HepG2 (cell line): ENCODE results near the gene LOXL3. TPM values are rescaled to one million over a fixed set of nuclear protein-coding genes. Genes with fewer than 3 reads are reported as not detected.
A peak's percentile ranks its signal among the peaks of the same experiment; 100 is the strongest.

ENCODE experiments used
- CENPT ChIP-seq: sonication (generic); formaldehyde crosslinking; IDR thresholded peaks from 2 replicates; pipeline ENCODE4 v1.8.0; 2022; ENCODE audit warnings: low read depth, mild to moderate bottlenecking, moderate library complexity, missing genetic modification reagents
- MEIS2 ChIP-seq: sonication (generic); formaldehyde crosslinking; IDR thresholded peaks from 2 replicates; pipeline ENCODE4 v1.9.0; 2021; ENCODE audit warnings: mild to moderate bottlenecking, missing genetic modification reagents
- NCOR1 ChIP-seq: fragments of 200-600 bp; sonication (generic); IDR thresholded peaks from 2 replicates; pipeline ENCODE4 v1.7.0; 2017; ENCODE audit warnings: antibody characterized with exemption, low read length, borderline replicate concordance
- NR2F2 ChIP-seq: IDR thresholded peaks from 2 replicates; pipeline ENCODE4 v1.6.1; 2012; ENCODE audit warnings: low read depth, inconsistent platforms, borderline replicate concordance
- RCOR2 ChIP-seq: IDR thresholded peaks from 2 replicates; pipeline ENCODE4 v1.6.1; 2016; ENCODE audit warnings: missing biosample characterization, missing genetic modification reagents
- SPEN ChIP-seq: sonication (generic); formaldehyde crosslinking; IDR thresholded peaks from 2 replicates; pipeline ENCODE4 v1.5.1; 2020; ENCODE audit warnings: low read depth, mild to moderate bottlenecking, missing genetic modification reagents
- ZNF124 ChIP-seq: sonication (generic); formaldehyde crosslinking; IDR thresholded peaks from 2 replicates; pipeline ENCODE4 v1.4.0; 2020; ENCODE audit warnings: missing genetic modification reagents
- ZNF230 ChIP-seq: sonication (generic); formaldehyde crosslinking; IDR thresholded peaks from 2 replicates; pipeline ENCODE4 v1.4.0; 2020; ENCODE audit warnings: mild to moderate bottlenecking, missing genetic modification reagents
- polyA plus RNA-seq, 8 experiments: library from polyadenylated mRNA; depleted of rRNA in 3 of 8; stranded (reverse) in 7 of 8; unstranded in 1 of 8; fragments of >200 nt; fragmentation: Illumina TruSeq in 4 of 8; extraction: Trizol in 4 of 8; gene quantifications; 2 replicates each; pipeline versions ENCODE4 v1.2.1 to v1.2.3, GENCODE V29; 2011 to 2016; ENCODE audit warnings: low read depth in 4 of 8, missing spikeins in 1 of 8, mixed read lengths in 1 of 8; ENCODE audit not compliant: insufficient read depth in 1 of 8
- total RNA-seq, 5 experiments: library from RNA; depleted of rRNA; stranded (reverse); fragments of >200 nt; fragmentation: Illumina TruSeq; extraction: Trizol; gene quantifications; 2 replicates each; pipeline ENCODE4 v1.2.3, GENCODE V29; 2016; ENCODE audit warnings: low read depth in 1 of 5
- TF ChIP-seq, protein P1 (sequence below): sonication (generic); formaldehyde crosslinking; IDR thresholded peaks from 2 replicates; pipeline ENCODE4 v1.4.0; 2020; ENCODE audit warnings: missing genetic modification reagents
- TF ChIP-seq, protein P2 (sequence below): fragments of 450-650 bp; IDR thresholded peaks from 2 replicates; pipeline ENCODE4 v1.6.1; 2017
- TF ChIP-seq, protein P3 (sequence below): IDR thresholded peaks from 2 replicates; pipeline ENCODE4 v1.6.1; 2016; ENCODE audit warnings: control low read depth
- TF ChIP-seq, protein P4 (sequence below): IDR thresholded peaks from 2 replicates; pipeline ENCODE4 v1.6.1; 2012; ENCODE audit warnings: low read length, improper control_type of control experiment
- TF ChIP-seq, protein P5 (sequence below): sonication (generic); formaldehyde crosslinking; IDR thresholded peaks from 2 replicates; pipeline ENCODE4 v1.4.0; 2020; ENCODE audit warnings: mild to moderate bottlenecking, missing genetic modification reagents
- TF ChIP-seq, protein P6 (sequence below): sonication (generic); formaldehyde crosslinking; IDR thresholded peaks from 2 replicates; pipeline ENCODE4 v1.4.0; 2020; ENCODE audit warnings: missing genetic modification reagents, borderline replicate concordance

LOXL3 gene
- total and polyA plus RNA-seq, 2 of the 13 experiments (the other 11 are each of a cell fraction or from before 2014, with no cell fraction given): 0.55 to 6.5 TPM

DNA sequence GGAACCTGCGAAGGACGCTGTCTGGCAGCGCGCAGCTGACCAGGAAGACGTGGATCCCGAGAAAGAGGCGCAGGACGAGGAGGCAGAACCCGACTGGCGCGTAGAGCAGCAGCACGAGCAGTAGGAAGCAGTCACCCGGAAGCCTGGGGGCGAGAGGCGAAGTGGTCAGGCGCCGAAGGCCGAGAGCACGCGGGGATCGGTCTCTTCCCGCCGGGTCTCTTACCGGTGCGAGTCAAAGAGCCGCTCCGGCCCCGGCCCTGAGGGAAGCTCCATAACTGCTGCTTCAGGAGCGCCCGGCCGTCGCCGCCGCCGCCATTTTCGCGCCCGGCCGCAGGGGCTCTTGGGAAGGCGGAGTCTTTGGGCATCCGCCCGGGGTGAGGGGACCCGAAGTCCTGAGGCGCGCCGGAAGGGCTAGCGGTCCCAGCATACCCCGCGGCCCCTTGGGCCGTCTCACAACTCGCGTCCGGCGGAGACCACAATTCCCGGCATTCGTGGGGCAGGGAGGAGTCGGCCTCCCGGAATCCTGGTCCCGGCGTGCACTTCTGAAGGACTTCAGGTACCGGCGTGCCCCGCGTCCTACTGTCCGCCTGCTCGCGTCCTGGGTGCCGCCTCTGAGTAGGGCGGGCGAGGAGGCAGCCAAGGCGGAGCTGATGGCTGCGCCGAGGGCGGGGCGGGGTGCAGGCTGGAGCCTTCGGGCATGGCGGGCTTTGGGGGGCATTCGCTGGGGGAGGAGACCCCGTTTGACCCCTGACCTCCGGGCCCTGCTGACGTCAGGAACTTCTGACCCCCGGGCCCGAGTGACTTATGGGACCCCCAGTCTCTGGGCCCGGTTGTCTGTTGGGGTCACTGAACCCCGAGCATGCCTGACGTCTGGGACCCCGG is 24.1 kb downstream of the LOXL3 start, which contains the start of the genes AUP1 and HTRA2 (continued):
- TF ChIP-seq, protein P1, sequence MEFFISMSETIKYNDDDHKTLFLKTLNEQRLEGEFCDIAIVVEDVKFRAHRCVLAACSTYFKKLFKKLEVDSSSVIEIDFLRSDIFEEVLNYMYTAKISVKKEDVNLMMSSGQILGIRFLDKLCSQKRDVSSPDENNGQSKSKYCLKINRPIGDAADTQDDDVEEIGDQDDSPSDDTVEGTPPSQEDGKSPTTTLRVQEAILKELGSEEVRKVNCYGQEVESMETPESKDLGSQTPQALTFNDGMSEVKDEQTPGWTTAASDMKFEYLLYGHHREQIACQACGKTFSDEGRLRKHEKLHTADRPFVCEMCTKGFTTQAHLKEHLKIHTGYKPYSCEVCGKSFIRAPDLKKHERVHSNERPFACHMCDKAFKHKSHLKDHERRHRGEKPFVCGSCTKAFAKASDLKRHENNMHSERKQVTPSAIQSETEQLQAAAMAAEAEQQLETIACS (CRISPR knock-in tag): 0 out of 2 replicates have a peak, but pooled peaks have one; percentile 55
- peak; percentile 61; the same call in 1 of the 2 replicates for TF ChIP-seq NCOR1
- 0 out of 2 replicates have a peak, but pooled peaks have one; percentile 70 for TF ChIP-seq CENPT
- TF ChIP-seq, protein P2, sequence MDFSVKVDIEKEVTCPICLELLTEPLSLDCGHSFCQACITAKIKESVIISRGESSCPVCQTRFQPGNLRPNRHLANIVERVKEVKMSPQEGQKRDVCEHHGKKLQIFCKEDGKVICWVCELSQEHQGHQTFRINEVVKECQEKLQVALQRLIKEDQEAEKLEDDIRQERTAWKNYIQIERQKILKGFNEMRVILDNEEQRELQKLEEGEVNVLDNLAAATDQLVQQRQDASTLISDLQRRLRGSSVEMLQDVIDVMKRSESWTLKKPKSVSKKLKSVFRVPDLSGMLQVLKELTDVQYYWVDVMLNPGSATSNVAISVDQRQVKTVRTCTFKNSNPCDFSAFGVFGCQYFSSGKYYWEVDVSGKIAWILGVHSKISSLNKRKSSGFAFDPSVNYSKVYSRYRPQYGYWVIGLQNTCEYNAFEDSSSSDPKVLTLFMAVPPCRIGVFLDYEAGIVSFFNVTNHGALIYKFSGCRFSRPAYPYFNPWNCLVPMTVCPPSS: no peak
- TF ChIP-seq, protein P3, sequence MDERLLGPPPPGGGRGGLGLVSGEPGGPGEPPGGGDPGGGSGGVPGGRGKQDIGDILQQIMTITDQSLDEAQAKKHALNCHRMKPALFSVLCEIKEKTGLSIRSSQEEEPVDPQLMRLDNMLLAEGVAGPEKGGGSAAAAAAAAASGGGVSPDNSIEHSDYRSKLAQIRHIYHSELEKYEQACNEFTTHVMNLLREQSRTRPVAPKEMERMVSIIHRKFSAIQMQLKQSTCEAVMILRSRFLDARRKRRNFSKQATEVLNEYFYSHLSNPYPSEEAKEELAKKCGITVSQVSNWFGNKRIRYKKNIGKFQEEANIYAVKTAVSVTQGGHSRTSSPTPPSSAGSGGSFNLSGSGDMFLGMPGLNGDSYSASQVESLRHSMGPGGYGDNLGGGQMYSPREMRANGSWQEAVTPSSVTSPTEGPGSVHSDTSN (CRISPR knock-in tag): no peak
- 0 out of 2 replicates have a peak, but pooled peaks have one; percentile 65 for TF ChIP-seq NR2F2
- TF ChIP-seq SPEN: peak; percentile 83
- TF ChIP-seq, protein P4, sequence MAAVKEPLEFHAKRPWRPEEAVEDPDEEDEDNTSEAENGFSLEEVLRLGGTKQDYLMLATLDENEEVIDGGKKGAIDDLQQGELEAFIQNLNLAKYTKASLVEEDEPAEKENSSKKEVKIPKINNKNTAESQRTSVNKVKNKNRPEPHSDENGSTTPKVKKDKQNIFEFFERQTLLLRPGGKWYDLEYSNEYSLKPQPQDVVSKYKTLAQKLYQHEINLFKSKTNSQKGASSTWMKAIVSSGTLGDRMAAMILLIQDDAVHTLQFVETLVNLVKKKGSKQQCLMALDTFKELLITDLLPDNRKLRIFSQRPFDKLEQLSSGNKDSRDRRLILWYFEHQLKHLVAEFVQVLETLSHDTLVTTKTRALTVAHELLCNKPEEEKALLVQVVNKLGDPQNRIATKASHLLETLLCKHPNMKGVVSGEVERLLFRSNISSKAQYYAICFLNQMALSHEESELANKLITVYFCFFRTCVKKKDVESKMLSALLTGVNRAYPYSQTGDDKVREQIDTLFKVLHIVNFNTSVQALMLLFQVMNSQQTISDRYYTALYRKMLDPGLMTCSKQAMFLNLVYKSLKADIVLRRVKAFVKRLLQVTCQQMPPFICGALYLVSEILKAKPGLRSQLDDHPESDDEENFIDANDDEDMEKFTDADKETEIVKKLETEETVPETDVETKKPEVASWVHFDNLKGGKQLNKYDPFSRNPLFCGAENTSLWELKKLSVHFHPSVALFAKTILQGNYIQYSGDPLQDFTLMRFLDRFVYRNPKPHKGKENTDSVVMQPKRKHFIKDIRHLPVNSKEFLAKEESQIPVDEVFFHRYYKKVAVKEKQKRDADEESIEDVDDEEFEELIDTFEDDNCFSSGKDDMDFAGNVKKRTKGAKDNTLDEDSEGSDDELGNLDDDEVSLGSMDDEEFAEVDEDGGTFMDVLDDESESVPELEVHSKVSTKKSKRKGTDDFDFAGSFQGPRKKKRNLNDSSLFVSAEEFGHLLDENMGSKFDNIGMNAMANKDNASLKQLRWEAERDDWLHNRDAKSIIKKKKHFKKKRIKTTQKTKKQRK: no peak
- TF ChIP-seq RCOR2 (CRISPR knock-in tag): no peak
- TF ChIP-seq ZNF124 (CRISPR knock-in tag): peak; percentile 68; the same call in 1 of the 2 replicates
- no peak for TF ChIP-seq MEIS2 (CRISPR knock-in tag)
- TF ChIP-seq, protein P5, sequence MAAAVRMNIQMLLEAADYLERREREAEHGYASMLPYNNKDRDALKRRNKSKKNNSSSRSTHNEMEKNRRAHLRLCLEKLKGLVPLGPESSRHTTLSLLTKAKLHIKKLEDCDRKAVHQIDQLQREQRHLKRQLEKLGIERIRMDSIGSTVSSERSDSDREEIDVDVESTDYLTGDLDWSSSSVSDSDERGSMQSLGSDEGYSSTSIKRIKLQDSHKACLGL (CRISPR knock-in tag): peak; percentile 96
- 0 out of 2 replicates have a peak, but pooled peaks have one; percentile 76 for TF ChIP-seq ZNF230
- TF ChIP-seq, protein P6, sequence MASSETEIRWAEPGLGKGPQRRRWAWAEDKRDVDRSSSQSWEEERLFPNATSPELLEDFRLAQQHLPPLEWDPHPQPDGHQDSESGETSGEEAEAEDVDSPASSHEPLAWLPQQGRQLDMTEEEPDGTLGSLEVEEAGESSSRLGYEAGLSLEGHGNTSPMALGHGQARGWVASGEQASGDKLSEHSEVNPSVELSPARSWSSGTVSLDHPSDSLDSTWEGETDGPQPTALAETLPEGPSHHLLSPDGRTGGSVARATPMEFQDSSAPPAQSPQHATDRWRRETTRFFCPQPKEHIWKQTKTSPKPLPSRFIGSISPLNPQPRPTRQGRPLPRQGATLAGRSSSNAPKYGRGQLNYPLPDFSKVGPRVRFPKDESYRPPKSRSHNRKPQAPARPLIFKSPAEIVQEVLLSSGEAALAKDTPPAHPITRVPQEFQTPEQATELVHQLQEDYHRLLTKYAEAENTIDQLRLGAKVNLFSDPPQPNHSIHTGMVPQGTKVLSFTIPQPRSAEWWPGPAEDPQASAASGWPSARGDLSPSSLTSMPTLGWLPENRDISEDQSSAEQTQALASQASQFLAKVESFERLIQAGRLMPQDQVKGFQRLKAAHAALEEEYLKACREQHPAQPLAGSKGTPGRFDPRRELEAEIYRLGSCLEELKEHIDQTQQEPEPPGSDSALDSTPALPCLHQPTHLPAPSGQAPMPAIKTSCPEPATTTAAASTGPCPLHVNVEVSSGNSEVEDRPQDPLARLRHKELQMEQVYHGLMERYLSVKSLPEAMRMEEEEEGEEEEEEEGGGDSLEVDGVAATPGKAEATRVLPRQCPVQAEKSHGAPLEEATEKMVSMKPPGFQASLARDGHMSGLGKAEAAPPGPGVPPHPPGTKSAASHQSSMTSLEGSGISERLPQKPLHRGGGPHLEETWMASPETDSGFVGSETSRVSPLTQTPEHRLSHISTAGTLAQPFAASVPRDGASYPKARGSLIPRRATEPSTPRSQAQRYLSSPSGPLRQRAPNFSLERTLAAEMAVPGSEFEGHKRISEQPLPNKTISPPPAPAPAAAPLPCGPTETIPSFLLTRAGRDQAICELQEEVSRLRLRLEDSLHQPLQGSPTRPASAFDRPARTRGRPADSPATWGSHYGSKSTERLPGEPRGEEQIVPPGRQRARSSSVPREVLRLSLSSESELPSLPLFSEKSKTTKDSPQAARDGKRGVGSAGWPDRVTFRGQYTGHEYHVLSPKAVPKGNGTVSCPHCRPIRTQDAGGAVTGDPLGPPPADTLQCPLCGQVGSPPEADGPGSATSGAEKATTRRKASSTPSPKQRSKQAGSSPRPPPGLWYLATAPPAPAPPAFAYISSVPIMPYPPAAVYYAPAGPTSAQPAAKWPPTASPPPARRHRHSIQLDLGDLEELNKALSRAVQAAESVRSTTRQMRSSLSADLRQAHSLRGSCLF (CRISPR knock-in tag): no peak
